Stimulated activated CD8-positive, alpha-beta memory T cell treated with anti-CD3 and anti-CD28 coated beads, Interleukin-7, amount 100 ng/mL, for 1 hour (primary cell): ENCODE data around the gene LITAFD.
"Not testable (repeated sequence)": the region's sequence is repeated elsewhere in the genome, so short reads cannot be mapped to it uniquely, and the experiment has no call there.

ENCODE experiments used
- DNase-seq, 2 donors: peaks; one replicate each; pipeline ENCODE4 v3.0.0-alpha.2; 2020; ENCODE audit warnings: low read depth in 2 of 2

Gene LITAFD

DNA sequence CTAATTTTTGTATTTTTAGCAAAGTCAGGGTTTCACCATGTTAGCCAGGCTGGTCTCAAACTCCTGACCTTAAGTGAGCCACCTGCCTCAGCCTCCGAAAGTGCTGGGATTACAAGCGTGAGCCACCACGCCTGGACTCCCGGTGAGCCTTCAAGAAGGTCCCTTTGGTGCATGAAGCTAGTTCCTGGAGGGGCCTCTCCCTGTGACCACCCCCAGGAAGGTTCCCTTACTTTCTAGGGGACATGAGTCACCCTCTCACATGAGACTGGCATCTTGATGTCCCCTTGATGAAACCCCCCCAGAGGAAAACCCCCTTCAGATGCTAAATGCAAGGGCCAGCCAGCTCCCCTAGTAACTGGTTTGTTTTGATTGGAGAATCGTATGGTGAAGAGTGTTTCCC, 26.2 kb upstream of the LITAFD start:
- DNase-seq: no peak

DNA sequence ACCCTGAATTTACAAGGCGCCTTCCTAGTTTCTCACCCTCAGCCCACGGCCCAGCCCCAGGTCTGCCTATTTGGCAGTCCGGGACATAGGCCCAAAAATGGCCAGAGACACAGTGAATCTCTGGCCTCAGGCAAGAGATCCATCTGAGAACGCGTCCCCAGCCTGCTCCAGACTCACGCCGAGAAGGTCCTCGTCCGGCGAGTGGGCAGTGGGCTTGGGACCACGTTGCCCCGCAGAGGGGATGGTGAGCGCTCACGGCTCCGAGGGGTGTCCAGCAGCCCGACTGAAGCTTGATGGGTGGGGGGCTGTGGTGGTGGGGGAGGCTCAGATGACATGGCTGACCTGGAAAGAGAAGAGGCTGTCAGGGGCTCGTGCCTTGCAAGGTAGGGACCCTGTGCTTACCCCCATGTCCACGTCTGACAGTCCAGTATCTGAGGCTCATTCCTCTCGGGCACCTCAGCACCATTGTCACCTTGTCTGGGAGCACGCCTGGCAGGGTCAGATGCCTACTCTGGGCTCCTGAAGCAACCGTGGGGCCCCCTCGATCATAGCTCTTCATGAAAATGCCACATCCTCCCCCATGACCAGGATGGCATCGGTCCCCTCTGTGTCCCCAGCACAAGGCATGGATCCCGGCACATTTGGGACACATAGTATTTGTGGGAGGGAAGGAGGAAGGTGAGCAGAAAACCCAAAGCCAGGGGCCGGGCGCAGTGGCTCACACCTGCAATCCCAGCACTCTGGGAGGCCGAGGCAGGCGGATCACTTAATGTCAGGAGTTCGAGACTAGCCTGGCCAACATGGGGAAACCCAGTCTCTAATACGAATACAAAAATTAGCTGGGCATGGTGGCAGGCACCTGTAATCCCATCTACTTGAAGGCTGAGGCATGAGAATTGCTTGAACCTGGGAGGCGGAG, 22.9 kb upstream of the LITAFD start:
- DNase-seq: no peak

DNA sequence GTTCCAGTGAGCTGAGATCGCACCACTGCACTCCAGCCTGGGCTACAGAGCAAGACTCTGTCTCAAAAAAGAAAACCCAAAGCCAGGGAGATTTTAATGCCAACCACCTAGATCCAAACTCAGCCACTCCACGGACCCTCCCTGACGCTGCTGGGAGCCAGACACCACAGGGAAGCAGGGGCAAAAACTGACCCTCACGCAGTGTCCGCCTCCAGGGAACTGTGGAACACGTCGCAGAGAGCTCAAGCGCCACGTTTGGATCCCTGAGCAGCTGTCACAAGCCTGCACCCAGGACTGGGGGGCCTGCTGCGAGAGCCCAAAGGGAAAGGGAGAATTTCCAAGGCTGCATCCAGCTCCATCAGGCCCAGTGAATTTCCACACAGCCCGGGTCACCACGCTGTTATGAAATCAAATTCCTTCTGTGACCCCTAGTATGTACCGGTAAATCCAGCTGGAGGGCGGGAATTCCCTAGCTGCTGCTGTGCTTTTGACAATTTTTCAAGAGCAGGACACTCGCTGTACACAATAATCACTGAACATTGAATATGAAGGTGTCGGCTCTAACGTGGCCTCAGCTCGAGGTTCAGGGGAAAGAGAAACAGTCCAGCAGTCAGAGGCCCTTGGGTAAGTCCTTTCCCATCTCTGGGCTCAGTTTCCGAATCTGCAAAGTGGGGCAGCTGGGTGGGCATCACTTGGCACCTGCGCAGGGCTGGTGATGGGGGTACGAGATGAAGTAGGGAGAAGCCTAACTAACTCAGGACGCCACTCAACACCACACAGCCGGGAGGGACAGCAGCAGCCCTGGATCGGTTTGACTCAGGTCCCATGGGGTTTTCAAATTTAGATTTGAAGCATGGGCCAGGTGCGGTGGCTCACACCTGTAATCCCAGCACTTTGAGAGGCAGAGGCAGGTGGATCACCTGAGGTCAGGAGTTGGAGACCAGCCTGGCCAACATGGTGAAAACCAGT, 22.0 kb upstream of the LITAFD start:
- no peak for DNase-seq

DNA sequence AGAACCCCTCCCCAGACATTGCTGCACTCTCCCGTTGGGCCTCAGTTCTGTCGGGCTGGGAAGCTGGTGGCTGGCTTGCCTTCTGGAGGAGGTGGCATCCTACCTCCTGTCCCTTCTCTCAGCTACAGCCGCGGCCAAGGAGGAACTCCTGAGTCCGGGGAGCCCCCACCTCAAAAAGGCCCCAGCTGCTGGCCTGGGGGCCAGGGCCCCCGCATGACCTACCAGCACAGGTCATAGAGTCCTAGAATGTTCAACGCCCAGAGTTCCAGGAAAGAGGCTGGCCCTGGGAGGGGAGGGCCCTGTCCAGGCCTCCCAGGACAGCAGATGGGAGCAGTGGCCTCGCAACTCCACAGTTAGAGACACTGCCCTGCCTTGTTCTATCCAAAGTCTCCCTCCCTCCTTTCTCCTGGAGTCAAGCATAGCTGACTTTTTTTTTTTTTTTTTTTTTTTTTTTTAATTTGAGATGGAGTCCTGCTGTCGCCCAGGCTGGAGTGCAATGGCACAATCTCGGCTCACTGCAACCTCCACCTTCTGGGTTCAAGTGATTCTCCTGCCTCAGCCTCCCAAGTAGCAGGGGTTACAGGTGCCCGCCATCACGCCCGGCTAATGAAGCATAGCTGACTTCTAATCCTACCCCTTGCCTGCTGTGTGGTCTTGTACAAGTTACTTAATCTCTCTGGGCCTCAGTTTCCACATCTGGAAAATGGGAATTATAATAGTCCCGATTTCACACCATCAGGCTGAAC, 20.4 kb upstream of the LITAFD start:
- no peak for DNase-seq

DNA sequence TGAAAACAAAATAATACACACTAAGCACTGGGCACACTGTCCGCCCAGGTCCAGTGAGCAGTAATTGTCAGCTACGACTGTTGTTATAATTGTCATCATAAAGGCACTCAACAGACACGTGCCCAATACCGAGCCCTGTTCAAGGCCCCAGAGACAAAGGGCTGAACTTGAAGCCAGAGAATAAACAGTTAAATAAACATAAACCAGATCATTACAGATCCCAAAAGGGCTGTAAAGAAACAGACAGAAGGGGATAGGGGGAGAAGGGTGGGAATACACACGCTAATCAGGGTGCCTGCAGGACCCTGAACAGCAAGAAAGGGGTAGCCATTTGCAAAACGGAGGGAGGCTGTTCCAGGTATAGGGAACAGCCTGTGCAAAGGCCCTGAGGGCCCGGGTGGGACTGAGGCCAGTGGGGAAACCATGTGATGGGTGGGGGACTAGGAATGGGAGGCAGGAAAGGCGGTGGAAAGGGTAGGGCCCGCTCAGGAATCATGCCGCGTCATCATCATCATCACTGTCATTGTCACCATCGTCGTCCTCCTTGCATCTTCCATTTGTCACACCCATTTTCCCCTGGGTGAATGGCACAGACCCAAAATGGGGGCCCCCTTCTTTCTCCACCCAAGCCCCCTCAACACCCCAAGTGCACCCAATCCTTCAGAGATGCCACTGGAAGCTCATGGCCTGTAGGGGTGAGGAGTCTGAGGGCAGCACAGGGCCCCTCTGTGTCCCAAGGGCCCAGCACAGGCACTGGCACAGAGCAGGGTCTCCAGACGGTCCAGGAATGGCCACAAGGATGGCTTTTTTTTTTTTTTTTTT, 19.6 kb upstream of the LITAFD start:
- DNase-seq: no peak

DNA sequence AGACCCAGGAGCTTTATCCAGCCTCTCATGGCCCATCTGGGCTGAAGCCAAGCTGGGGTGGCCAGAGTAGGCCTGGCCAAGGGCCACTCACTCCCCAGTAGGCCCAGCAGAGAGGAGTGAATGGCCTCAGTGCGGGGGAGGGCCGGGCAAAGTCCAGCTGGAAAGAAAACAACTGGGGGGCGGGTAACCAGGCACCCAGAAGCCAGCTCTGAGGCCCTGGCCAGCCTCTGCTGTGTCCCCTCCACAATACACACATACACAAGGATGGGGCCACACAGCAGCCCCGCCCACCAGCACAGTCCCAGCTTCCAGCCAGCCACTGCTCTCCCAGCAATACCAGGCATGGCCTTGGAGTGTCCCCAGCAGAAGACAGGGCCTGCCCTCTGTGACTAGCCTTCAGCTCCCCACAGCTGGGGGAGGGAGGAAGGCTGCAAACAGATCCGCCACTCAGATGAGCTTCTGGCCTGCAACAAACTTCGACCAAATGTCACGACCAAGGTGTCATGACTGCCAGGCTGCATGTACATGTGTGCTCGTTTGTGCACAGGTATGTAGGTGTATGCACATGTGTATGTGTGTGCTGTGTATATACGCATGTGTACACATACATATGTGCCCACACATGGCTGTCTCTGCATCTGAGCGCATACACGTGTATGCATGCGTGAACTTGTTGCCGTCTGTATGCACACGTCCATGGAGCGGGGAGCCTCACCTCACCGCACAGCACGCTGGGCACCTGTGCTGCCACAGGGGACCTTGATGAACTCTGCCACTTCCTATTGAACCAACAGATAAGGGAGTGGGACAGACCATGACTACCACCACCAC, 18.3 kb upstream of the LITAFD start:
- no peak for DNase-seq

DNA sequence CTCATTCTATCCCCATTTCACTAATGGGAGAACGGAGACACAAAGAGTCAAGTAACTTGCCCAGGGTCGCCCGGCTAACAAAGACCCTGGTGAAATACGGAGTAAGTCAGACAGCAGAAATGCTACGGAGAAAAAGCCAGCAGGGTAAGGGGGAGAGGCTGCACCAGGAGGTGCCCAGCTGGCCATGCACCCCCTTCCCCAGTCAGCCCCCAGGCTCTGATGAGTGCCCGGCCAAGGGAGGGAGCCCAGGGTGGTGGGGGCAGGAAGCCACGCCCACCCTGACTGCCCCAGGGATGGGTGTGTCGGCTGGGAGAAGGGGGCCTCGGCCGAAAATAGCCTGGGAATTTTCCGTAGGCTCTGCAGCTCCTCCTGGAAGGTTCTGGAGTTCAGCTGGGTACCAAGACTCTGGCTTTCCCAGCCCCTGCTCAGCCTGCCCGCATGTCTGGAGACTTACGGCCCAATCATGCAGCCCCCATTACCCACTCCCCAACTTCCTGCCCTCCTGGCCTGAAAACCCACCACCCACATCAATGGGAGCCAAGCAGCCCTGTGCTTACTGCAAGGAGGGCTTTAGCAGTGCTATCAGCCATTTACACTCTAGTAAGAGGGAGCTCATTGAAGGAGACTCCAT, 17.6 kb upstream of the LITAFD start:
- no peak for DNase-seq

DNA sequence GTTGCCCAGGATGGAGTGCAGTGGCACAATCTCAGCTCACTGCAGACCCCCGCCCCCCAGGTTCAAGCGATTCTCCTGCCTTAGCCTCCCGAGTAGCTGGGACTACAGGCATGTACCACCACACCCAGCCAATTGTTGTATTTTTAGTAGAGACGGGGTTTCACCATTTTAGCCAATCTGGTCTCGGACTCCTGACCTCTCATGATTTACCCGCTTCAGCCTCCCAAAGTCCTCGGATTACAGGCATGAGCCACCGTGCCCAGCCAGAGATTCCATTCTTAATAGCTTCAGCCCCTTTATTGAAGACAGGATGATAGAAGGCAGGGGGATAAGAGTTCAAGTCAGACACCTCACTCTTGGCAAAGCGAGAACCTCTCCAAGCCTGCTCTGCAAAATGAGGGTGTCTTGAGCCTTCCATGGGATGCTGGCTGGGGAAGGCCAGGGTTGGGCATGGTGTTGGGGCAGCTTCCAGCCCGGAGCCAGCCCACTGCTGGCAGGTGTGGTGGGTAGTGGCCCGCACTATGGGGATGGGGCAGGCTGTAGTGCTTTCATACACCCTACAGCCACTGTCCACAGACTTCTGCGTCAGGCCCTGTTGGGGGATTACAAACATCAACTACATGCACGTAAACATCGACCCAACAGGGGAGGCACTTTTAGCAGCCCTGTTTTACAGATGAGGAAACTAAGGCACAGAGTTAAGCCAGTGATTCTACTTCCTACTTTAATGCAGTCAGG, 16.8 kb upstream of the LITAFD start:
- DNase-seq: no peak

DNA sequence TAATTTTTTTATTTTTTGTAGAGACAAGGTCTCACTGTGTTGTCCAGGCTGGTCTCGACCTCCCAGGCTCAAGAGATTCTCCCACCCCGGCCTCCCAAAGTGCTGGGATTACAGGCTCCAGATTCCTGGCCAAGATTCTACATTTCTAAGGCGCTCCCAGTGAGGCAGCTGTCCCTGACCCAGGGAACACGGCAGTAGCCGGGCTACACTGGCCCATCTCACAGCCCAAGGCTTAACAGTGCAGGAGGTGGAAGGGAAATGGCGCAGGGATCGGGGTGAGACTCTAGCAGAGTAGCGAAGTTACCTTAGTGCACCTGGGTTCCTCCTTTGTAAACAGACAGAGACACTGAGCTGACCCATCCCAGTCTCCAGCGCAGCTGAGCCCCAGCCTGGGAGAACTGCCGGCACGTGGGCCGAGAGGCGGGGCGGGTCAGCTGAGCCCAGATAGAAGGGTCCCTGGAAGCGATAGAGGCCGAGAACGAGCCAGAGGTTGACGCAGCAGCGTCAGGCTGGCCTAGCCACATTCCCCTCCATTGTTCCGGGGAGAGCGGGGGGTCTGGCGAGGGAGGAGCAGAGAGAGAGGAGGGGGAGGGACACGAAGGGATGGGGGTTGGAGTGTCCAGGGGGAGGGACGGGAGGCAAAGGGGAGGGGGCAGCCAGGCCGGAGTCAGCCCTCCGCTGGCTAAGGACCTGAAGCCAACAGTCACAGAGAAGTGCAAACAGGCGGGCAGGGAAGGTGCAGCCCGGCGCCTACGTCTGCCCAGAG, 15.8 kb upstream of the LITAFD start:
- no peak for DNase-seq

DNA sequence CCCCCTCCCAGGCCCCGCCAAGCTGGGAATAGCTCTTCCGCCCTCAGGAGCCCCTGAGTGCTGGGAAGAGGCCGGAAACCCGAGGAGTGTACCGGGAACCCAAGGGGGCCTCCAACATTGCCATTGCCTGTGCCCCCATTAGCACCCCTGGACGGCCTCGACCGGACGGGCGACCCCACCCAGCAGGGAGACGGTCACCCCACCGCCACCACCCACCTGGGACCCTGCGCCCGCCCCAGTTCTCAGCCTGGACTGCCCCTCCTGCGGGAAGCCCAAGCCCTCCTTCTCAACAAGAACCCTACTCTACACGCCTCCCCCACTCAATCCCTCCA, 15.3 kb upstream of the LITAFD start:
- no peak for DNase-seq

DNA sequence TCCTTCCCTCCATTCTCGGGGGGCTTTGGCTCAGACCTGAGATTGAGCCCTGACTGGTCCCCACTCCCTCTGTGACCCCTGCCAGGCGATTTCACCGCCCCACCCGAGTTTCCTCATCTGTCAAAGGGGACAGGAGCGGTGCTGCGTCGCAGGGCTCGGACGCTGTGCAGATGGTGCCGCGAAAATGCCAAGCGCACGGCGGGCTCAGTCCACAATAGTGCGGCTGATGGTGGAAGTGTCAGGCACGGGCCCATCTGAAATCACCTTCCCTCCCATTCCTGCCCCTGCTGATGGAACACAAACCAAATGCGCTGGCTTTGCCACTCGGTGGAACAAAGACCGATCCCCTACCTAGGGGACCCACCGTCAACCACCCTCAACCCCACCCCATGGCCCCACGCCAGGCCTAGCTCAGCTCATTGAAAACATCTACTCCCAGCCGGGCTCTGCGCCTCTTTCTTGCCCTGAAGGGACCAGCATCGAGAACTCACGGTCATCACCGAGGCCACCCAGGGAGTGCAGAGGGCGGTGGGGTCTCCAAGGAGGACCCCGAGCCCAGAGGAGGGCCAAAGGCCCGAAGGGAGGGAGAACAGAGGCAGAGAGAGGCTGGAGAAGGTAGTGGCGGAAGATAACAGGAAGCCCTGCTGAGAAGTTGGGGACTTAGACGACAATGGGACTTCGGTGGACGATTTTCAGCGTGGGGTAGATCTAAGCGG, 14.8 kb upstream of the LITAFD start:
- DNase-seq: no peak

DNA sequence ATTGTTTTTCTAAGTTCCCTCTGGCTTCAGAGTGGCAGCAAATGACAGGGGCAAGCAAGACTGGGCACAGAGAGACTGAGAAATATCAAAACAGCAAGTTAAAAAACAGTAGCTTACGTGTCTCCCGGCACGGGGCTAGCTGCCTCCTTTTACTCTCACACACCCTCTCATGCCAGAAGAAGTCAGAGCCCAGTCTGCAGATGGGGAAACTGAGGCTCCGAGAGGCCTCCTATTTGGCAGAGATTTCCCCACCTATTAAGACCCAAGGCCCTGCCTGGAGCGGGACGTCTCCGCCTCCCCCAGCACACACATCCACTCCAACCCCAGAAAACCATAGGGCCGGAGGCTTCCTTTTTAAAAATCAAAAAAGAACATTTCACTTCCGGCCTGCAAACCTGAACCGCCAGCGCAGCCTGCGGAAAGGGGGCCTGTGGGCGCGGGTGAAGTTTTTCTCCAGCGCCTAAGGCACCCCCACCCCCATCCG, 14.2 kb upstream of the LITAFD start:
- peak in 1 of 2 donors; percentile 24 for DNase-seq

DNA sequence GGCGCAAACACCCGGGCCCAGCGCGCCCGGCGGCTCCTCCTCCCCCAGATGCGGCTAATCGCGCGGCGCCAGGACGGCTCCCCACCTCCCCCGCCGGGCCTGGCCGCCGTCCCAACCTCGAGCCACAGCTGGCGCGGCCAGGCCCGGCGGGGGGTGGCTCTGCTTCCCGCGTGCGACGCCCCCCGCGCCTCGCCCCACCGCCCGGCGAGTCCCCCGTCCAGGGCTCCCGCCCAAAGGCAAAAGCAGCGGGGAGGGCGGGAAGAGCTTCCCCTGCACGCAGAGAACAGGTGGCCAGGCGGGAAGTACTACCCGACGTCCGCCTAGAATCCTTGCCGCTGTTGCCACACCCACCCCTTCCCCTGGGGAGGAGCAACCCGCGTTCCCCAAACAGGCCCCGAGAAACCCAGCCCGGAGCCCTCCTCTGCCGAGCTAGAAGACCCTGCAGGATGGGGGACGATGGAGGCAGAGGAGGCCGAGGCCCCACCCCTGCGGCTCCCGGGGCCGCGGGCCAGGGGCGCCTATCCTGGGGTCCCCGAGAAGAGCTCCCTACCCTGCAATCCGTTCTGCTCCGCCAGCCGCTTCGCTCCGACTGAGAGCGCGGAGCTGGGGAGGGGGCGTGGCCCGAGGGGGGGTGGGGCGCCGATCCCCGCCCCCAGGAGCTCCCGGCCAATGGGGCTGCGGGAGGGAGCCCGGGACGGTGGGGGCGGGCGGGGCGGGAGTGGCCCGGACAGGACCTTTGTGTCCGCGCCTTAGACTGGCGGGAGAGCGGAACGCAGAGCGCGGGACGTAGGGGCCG, 13.5 kb upstream of the LITAFD start, which contains the start of gene CARHSP1:
Gene CARHSP1 (minus strand): TSS at position 591 of the 796 bp plus-strand sequence. CDS start 9,678 bp downstream, outside the sequence.
- peak; percentile 51 to 60 for DNase-seq

DNA sequence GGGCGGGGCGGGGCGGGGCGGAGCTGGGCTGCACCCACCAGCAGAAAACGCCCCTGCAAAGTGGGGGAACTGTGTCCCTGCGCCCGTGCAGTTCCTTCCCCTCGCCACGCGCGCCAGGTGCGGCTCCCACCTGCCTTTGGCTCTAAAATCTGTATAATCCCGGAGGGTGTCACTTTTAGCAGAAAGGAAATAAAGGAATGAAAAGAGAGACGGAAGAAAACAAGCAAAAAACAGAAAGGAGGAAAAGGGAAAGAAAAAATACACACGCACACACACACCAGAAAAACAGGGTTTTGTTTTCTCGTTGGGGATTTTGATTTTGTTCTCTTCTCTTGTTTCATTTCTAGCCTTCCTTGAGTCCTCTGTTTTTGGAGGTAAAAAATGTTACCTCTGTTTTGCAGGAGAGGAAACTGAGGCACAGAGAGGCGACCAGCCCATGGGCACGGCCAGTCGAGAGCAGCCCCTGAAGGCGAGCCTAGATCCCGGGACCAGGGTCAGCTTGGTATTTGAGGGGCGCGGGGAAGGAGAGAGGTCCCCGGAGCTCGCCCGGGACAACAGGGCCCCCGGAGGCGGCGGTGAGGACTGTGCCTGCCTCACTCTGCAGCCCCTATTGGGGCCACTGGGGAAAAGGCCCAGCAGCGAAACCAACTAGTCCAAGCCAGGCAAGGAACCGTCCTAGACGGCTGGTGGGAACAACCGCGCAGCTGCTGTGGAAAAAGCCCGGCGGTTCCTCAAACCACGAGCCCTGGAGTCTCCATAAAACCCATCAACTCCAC, 12.8 kb upstream of the LITAFD start:
- DNase-seq: no peak

DNA sequence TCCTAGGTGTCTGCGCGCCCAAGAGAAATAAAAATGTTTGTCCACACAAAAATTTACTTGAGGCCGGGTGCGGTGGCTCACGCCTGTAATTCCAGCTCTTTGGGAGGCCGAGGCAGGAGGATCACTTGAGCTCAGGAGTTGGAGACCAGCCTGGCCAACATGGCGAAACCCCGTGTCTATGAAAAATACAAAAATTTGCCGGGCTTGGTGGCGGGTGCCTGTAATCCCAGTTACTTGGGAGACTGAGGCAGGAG, 12.2 kb upstream of the LITAFD start:
- DNase-seq: not testable (repeated sequence)

DNA sequence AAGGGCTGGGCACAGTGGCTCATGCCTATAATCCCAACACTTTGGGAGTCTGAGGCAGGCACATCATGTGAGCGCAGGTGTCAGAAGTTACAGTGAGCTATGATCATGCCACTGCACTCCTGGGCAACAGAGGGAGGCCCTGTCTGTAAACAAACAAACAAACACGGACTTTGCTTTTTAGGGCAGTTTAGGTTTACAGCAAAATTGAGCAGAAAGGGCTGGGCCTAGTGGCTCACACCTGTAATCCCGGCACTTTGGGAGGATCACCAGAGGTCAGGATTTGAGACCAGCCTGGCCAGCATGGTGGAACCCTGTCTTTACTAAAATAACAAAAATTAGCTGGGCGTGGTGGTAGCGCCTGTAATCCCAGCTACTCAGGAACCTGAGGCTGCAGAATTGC, 10.1 kb upstream of the LITAFD start:
- DNase-seq: no peak
